Measurements from ENCODE around the gene TEAD2.

GRCh38 chr19:49309087-49309486 is 53.1 kb downstream of the TEAD2 start:
- TF ChIP-seq CTCF (IDR thresholded peaks at IDR 0.05; ENCODE audit: borderline replicate concordance, extremely low read depth, low read length, poor library complexity, severe bottlenecking) = no peak
- TF ChIP-seq EZH2 (IDR thresholded peaks at IDR 0.05; ENCODE audit: borderline replicate concordance, low read depth, low read length, severe bottlenecking) = no peak

Data from DND-41 (cell line).